ENCODE measurements around the gene ZNRF2. TPM values are rescaled to one million over a fixed set of nuclear protein-coding genes. Genes with fewer than 3 reads are reported as not detected.

ZNRF2 gene
- total and polyA plus RNA-seq, 2 donors (not counting 3 experiments of a cell fraction or from before 2014, with no cell fraction given): 1.4 to 5.9 TPM

DNA sequence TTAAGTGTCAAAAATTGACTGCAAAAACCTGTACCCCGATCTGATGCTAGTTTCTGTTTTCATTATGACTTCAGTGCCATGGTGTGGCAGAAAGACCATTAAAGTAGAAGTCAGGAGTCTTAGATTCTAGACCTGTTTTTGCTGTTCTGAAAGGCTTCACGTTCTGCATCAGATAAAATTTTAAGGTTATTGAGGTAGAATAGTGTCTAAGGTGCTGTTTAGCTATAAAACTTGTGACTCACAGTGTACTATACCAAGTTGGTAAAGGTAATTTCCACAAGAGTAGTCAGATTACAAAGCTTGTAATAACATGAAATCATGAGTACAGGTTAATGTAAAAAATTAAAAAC lies 38.6 kb downstream of the ZNRF2 start:
- TF ChIP-seq POLR2AphosphoS5 (IDR thresholded peaks at IDR 0.05; ENCODE audit: insufficient read depth, low read depth, low read length) (no peak), JUN (IDR thresholded peaks at IDR 0.05; ENCODE audit: borderline replicate concordance, insufficient read depth, insufficient read length, low read depth) (no peak), MYC (IDR thresholded peaks at IDR 0.05; ENCODE audit: low read depth, low read length) (no peak), EZH2 (IDR thresholded peaks at IDR 0.05; ENCODE audit: borderline replicate concordance, low read depth, low read length, severe bottlenecking) (no peak), POLR2A (IDR thresholded peaks at IDR 0.05; ENCODE audit: low read depth, low read length) (no peak), GATA2 (IDR thresholded peaks at IDR 0.05; ENCODE audit: insufficient read depth, insufficient read length, low read depth, low read length) (no peak), FOS (IDR thresholded peaks at IDR 0.05; ENCODE audit: borderline replicate concordance, insufficient read depth, low read length) (no peak)
- TF ChIP-seq, protein P1, sequence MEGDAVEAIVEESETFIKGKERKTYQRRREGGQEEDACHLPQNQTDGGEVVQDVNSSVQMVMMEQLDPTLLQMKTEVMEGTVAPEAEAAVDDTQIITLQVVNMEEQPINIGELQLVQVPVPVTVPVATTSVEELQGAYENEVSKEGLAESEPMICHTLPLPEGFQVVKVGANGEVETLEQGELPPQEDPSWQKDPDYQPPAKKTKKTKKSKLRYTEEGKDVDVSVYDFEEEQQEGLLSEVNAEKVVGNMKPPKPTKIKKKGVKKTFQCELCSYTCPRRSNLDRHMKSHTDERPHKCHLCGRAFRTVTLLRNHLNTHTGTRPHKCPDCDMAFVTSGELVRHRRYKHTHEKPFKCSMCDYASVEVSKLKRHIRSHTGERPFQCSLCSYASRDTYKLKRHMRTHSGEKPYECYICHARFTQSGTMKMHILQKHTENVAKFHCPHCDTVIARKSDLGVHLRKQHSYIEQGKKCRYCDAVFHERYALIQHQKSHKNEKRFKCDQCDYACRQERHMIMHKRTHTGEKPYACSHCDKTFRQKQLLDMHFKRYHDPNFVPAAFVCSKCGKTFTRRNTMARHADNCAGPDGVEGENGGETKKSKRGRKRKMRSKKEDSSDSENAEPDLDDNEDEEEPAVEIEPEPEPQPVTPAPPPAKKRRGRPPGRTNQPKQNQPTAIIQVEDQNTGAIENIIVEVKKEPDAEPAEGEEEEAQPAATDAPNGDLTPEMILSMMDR (IDR thresholded peaks at IDR 0.05; ENCODE audit: extremely low read depth in 1 of 2, insufficient read depth in 1 of 2, low read depth in 1 of 2, low read length in 2 of 2): no peak
- TF ChIP-seq, protein P2, sequence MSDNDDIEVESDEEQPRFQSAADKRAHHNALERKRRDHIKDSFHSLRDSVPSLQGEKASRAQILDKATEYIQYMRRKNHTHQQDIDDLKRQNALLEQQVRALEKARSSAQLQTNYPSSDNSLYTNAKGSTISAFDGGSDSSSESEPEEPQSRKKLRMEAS (IDR thresholded peaks at IDR 0.05; ENCODE audit: insufficient read depth, insufficient read length): no peak
- Histone ChIP-seq H3K79me2 (ENCODE audit: control insufficient read depth, insufficient read depth, low read length) (no peaks in the 10 kb centered on the region), H3K9me3 (replicated peaks; ENCODE audit: control insufficient read depth, insufficient read depth, low read length) (no peaks in the 10 kb centered on the region), H3K4me2 (ENCODE audit: insufficient read depth, low read length) (no peak overlapping the region), H3K9me1 (replicated peaks; ENCODE audit: control insufficient read depth, extremely low read depth, insufficient read depth, low read length) (no peaks in the 10 kb centered on the region), H2AFZ (ENCODE audit: low read depth, low read length) (no peak overlapping the region), H4K20me1 (replicated peaks; ENCODE audit: control insufficient read depth, extremely low read depth, insufficient read depth, low read length) (no peaks in the 10 kb centered on the region), H3K36me3 (ENCODE audit: control insufficient read depth in 2 of 2, extremely low read depth in 1 of 2, insufficient read depth in 2 of 2, low read length in 2 of 2) (no peaks in the 10 kb centered on the region), H3K9ac (replicated peaks; ENCODE audit: extremely low read depth, insufficient read depth, low read length) (no peak overlapping the region), H3K4me1 (ENCODE audit: control insufficient read depth, extremely low read depth, insufficient read depth, low read length) (no peaks in the 10 kb centered on the region), H3K27ac (ENCODE audit: insufficient read depth, low read depth, low read length) (no peak overlapping the region), H3K4me3 (replicated peaks in 1 of 3; ENCODE audit: insufficient read depth in 1 of 3, low read depth in 1 of 3, low read length in 3 of 3) (no peak overlapping the region), H3K27me3 (ENCODE audit: control insufficient read depth in 2 of 2, insufficient read depth in 2 of 2, low read length in 2 of 2) (no peaks in the 10 kb centered on the region)
- ChIA-PET CTCF (interaction anchor here (1.2 to 1.4 kb wide), 2 partner anchors 9 to 239 kb away, joined by 3 read pairs; no protein-coding TSS in a partner anchor), POLR2A (no interaction called here)
- no peak for DNase-seq (ENCODE audit: low read depth, low spot score)
- no TSS peak for BruUV-seq (replicated peaks)
- intact Hi-C loops (cut with micrococcal nuclease): no loop called here
- FAIRE-seq: no peak
- dilution Hi-C loops (cut with MboI; ENCODE audit: extremely low pct_ligation_motif_present, low sequenced_read_pairs): no loop called here

All from endothelial cell of umbilical vein (primary cell).